Measurements from ENCODE around the gene ACAA1.
A peak's percentile ranks its signal among the peaks of the same experiment; 100 is the strongest.
"Not testable (repeated sequence)": the region's sequence is repeated elsewhere in the genome, so short reads cannot be mapped to it uniquely, and the experiment has no call there.

ACAA1 gene

DNA sequence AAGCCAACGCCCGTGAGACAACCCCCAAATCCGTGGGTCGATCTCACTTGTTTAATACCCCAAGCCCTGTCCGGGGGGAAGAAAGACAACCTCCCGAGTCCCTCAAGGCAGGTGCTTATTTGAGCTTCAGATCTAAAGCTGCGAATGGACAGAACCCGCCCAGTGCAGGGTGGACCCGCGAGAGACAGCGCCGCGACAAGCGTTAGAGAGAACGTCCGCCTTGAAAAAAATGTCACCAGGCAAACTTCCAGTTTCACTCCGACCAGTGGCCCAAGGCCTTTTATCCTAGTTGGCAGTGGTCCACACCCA is 27.7 kb upstream of the ACAA1 start:
- no peaks in the 10 kb centered on the region for H3K27me3 ChIP-seq (ENCODE audit: control insufficient read depth, insufficient read depth, low read length)
- no peaks in the 10 kb centered on the region for H3K9me3 ChIP-seq (ENCODE audit: control insufficient read depth, low read depth, low read length)
- peak overlapping the region; percentile 90 for H3K4me3 ChIP-seq (ENCODE audit: low read length)
- peak overlapping the region; percentile 96 for H3K27ac ChIP-seq (ENCODE audit: low read length)
- H3K36me3 ChIP-seq (ENCODE audit: control insufficient read depth, low read depth, low read length) = no peaks in the 10 kb centered on the region
- H3K9ac ChIP-seq (ENCODE audit: low read length) = peak overlapping the region; percentile 88
- H3K4me1 ChIP-seq (ENCODE audit: control insufficient read depth, low read depth, low read length) = no peaks in the 10 kb centered on the region

GRCh38 chr3:38163841-38164642 is 27.1 kb upstream of the ACAA1 start:
- Histone ChIP-seq H3K4me3 (ENCODE audit: low read length) (peak overlapping the region; percentile 90), H3K36me3 (ENCODE audit: control insufficient read depth, low read depth, low read length) (no peaks in the 10 kb centered on the region), H3K4me1 (ENCODE audit: control insufficient read depth, low read depth, low read length) (no peaks in the 10 kb centered on the region), H3K27me3 (ENCODE audit: control insufficient read depth, insufficient read depth, low read length) (no peaks in the 10 kb centered on the region), H3K9me3 (ENCODE audit: control insufficient read depth, low read depth, low read length) (no peaks in the 10 kb centered on the region), H3K27ac (ENCODE audit: low read length) (no peak overlapping the region), H3K9ac (ENCODE audit: low read length) (peak overlapping the region; percentile 88)

GRCh38 chr3:38163117-38163840 is 26.4 kb upstream of the ACAA1 start:
- H3K9ac ChIP-seq (ENCODE audit: low read length) = no peak overlapping the region
- H3K4me1 ChIP-seq (ENCODE audit: control insufficient read depth, low read depth, low read length) = no peaks in the 10 kb centered on the region
- no peaks in the 10 kb centered on the region for H3K36me3 ChIP-seq (ENCODE audit: control insufficient read depth, low read depth, low read length)
- H3K4me3 ChIP-seq (ENCODE audit: low read length) = no peak overlapping the region
- no peak overlapping the region for H3K27ac ChIP-seq (ENCODE audit: low read length)
- no peaks in the 10 kb centered on the region for H3K9me3 ChIP-seq (ENCODE audit: control insufficient read depth, low read depth, low read length)
- no peaks in the 10 kb centered on the region for H3K27me3 ChIP-seq (ENCODE audit: control insufficient read depth, insufficient read depth, low read length)

DNA sequence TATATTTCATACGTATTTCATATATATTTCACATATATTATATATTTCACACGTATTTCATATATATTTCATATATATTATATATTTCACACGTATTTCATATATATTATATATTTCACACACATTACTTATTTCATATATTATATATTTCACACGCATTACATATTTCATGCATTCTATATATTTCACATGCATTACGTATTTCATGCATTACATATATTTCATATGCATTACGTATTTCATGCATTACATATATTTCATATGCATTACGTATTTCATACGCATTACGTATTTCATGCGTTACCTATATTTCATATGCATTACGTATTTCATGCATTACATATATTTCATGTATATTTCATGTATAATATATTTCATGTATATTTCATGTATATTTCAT is 23.8 kb upstream of the ACAA1 start:
- H3K4me1 ChIP-seq (ENCODE audit: control insufficient read depth, low read depth, low read length); H3K36me3 ChIP-seq (ENCODE audit: control insufficient read depth, low read depth, low read length); H3K9me3 ChIP-seq (ENCODE audit: control insufficient read depth, low read depth, low read length); H3K9ac ChIP-seq (ENCODE audit: low read length); H3K4me3 ChIP-seq (ENCODE audit: low read length); H3K27me3 ChIP-seq (ENCODE audit: control insufficient read depth, insufficient read depth, low read length); H3K27ac ChIP-seq (ENCODE audit: low read length): not testable (repeated sequence)

GRCh38 chr3:38158472-38158871 is 21.5 kb upstream of the ACAA1 start:
- H3K9me3 ChIP-seq (ENCODE audit: control insufficient read depth, low read depth, low read length) = no peaks in the 10 kb centered on the region
- no peaks in the 10 kb centered on the region for H3K27me3 ChIP-seq (ENCODE audit: control insufficient read depth, insufficient read depth, low read length)
- H3K4me3 ChIP-seq (ENCODE audit: low read length) = no peak overlapping the region
- H3K9ac ChIP-seq (ENCODE audit: low read length) = no peak overlapping the region
- no peaks in the 10 kb centered on the region for H3K4me1 ChIP-seq (ENCODE audit: control insufficient read depth, low read depth, low read length)
- H3K36me3 ChIP-seq (ENCODE audit: control insufficient read depth, low read depth, low read length) = no peaks in the 10 kb centered on the region
- no peak overlapping the region for H3K27ac ChIP-seq (ENCODE audit: low read length)

DNA sequence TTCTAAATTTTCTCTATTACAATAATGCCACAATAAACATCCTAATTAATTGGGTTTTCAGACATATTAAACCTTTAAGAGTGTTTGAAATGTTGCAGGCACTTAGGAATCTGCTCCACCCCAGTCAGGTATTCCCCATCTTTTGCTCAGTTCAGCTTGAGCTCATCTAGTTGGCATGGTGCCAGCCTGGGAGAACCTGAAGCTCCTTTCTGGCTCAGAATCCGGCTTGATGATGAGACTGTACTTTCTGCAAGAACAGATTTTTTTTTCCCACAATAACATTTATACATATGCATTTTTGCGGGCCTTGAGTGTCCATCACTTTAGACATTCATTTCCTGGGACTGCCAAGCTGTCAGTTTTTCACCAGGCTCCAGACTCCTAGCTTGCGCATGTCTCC is 20.7 kb upstream of the ACAA1 start:
- no peaks in the 10 kb centered on the region for H3K4me1 ChIP-seq (ENCODE audit: control insufficient read depth, low read depth, low read length)
- no peaks in the 10 kb centered on the region for H3K9me3 ChIP-seq (ENCODE audit: control insufficient read depth, low read depth, low read length)
- H3K4me3 ChIP-seq (ENCODE audit: low read length) = no peak overlapping the region
- H3K27ac ChIP-seq (ENCODE audit: low read length) = no peak overlapping the region
- H3K36me3 ChIP-seq (ENCODE audit: control insufficient read depth, low read depth, low read length) = no peaks in the 10 kb centered on the region
- H3K9ac ChIP-seq (ENCODE audit: low read length) = no peak overlapping the region
- H3K27me3 ChIP-seq (ENCODE audit: control insufficient read depth, insufficient read depth, low read length) = no peaks in the 10 kb centered on the region

- H3K27me3 ChIP-seq (ENCODE audit: control insufficient read depth, insufficient read depth, low read length) = no peaks in the 10 kb centered on the region
- no peaks in the 10 kb centered on the region for H3K4me1 ChIP-seq (ENCODE audit: control insufficient read depth, low read depth, low read length)
- no peaks in the 10 kb centered on the region for H3K36me3 ChIP-seq (ENCODE audit: control insufficient read depth, low read depth, low read length)
- no peak overlapping the region for H3K27ac ChIP-seq (ENCODE audit: low read length)
- H3K9ac ChIP-seq (ENCODE audit: low read length) = no peak overlapping the region
- no peaks in the 10 kb centered on the region for H3K9me3 ChIP-seq (ENCODE audit: control insufficient read depth, low read depth, low read length)
- no peak overlapping the region for H3K4me3 ChIP-seq (ENCODE audit: low read length)
These were observed 20.2 kb upstream of the ACAA1 start for GRCh38 chr3:38157117-38157516.

DNA sequence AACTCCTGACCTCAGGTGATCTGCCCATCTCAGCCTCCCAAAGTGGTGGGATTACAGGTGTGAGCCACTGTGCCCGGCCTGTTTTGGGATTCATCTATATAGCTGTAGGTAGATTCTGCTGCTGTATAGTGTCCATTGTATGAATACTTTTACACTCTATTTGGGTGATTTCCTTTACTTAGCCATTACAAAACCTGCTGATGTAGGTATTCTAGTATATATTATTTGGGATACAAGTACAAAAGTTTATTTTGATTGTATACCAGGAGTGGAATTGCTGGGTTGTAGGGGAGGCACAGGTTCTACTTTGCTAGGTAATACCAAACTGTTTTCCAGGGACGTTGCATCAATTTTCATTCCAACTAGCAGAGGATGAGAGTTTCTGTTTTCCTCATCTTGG is 18.9 kb upstream of the ACAA1 start:
- Histone ChIP-seq H3K4me1 (ENCODE audit: control insufficient read depth, low read depth, low read length) (no peaks in the 10 kb centered on the region), H3K27ac (ENCODE audit: low read length) (no peak overlapping the region), H3K9me3 (ENCODE audit: control insufficient read depth, low read depth, low read length) (no peaks in the 10 kb centered on the region), H3K4me3 (ENCODE audit: low read length) (no peak overlapping the region), H3K36me3 (ENCODE audit: control insufficient read depth, low read depth, low read length) (no peaks in the 10 kb centered on the region), H3K9ac (ENCODE audit: low read length) (no peak overlapping the region), H3K27me3 (ENCODE audit: control insufficient read depth, insufficient read depth, low read length) (no peaks in the 10 kb centered on the region)

DNA sequence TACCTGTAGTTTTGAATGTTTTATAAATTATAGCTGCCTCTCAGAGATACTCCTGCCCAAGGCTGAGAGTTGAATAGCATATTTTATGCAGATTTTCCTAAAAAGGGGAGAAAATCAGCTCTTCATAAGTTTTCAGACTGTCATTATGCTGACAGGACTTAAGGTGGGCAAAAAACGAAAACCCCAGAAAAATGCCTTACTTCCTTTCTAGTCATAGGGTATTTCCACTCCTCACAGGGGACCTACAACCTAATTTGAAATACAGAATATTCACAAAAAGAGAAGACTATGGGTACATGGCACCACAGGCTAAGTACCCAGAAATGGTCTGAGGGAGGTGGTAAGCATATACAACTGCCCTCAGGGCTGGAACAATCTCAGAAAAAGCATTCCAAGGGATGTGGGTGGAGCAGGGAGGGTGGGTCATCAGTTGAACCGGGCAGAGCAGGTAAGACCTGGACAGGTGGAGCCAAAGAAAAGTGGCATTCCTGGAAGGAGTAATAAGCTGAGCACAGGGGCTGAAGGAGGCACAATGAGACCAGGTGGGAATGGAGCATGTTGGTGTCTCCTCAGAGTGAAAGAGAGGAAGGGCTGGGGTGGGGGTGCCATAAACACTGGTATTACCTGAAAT is 17.8 kb upstream of the ACAA1 start:
- no peaks in the 10 kb centered on the region for H3K27me3 ChIP-seq (ENCODE audit: control insufficient read depth, insufficient read depth, low read length)
- H3K27ac ChIP-seq (ENCODE audit: low read length) = no peak overlapping the region
- H3K9me3 ChIP-seq (ENCODE audit: control insufficient read depth, low read depth, low read length) = no peaks in the 10 kb centered on the region
- H3K4me3 ChIP-seq (ENCODE audit: low read length) = no peak overlapping the region
- no peaks in the 10 kb centered on the region for H3K36me3 ChIP-seq (ENCODE audit: control insufficient read depth, low read depth, low read length)
- no peak overlapping the region for H3K9ac ChIP-seq (ENCODE audit: low read length)
- H3K4me1 ChIP-seq (ENCODE audit: control insufficient read depth, low read depth, low read length) = no peaks in the 10 kb centered on the region

GRCh38 chr3:38154033-38154494 is 17.1 kb upstream of the ACAA1 start:
- Histone ChIP-seq H3K4me3 (ENCODE audit: low read length) (no peak overlapping the region), H3K36me3 (ENCODE audit: control insufficient read depth, low read depth, low read length) (no peaks in the 10 kb centered on the region), H3K27me3 (ENCODE audit: control insufficient read depth, insufficient read depth, low read length) (no peaks in the 10 kb centered on the region), H3K9ac (ENCODE audit: low read length) (no peak overlapping the region), H3K4me1 (ENCODE audit: control insufficient read depth, low read depth, low read length) (no peaks in the 10 kb centered on the region), H3K27ac (ENCODE audit: low read length) (no peak overlapping the region), H3K9me3 (ENCODE audit: control insufficient read depth, low read depth, low read length) (no peaks in the 10 kb centered on the region)

DNA sequence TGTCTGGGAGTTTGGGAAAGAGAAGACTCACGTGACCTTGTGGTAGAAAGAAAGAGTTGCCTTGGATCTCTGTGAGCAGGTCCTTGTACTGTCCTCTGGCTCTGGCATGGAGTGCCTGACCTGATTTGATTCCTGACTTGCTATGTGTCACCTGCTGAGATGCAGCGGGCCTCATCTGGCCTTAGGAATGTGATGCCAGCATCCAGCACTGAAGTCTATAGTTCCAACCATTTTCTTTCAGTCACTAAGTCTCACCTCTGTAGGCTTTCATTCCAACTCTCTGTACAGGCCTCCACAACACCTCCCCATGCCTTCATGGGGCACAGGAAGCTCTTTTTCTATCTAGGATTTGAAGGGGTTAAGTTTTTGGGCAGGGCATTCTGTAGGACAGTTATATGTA is 16.3 kb upstream of the ACAA1 start:
- Histone ChIP-seq H3K4me1 (ENCODE audit: control insufficient read depth, low read depth, low read length) (no peaks in the 10 kb centered on the region), H3K9ac (ENCODE audit: low read length) (no peak overlapping the region), H3K27ac (ENCODE audit: low read length) (no peak overlapping the region), H3K27me3 (ENCODE audit: control insufficient read depth, insufficient read depth, low read length) (no peaks in the 10 kb centered on the region), H3K9me3 (ENCODE audit: control insufficient read depth, low read depth, low read length) (no peaks in the 10 kb centered on the region), H3K4me3 (ENCODE audit: low read length) (no peak overlapping the region), H3K36me3 (ENCODE audit: control insufficient read depth, low read depth, low read length) (no peaks in the 10 kb centered on the region)

Measured in iPS-18a (cell line).